Panc1 (cell line): ENCODE measurements around the gene HOXA9. TPM values are rescaled to one million over a fixed set of nuclear protein-coding genes. Genes with fewer than 3 reads are reported as not detected.

ENCODE experiments used
- ATAC-seq: fragments of 200-7000 bp; cut with Tn5 transposase; 2 replicates; pipeline ENCODE4 v1.9.1; 2020; ENCODE audit warnings: mild to moderate bottlenecking, moderate library complexity
- BruUV-seq: library from RNA; stranded (reverse); fragments of 400-500 nt; replicated peaks from 2 replicates; lab custom pipeline; 2021; lab: Mats Ljungman, UMichigan
- CTCF ChIA-PET: fragments of 300-600 bp; sonication (Branson Sonifier 250); formaldehyde crosslinking; loops from one replicate; lab custom pipeline; 2022; ENCODE audit warnings: antibody characterized with exemption; lab: Charles Lee
- POLR2A ChIA-PET: fragments of 300-600 bp; sonication (Branson Sonifier 250); formaldehyde crosslinking; loops from one replicate; lab custom pipeline; 2022; ENCODE audit warnings: antibody characterized with exemption; lab: Charles Lee
- DNase-seq: peaks from one replicate; pipeline ENCODE4 v3.0.0-alpha.2; 2010; ENCODE audit warnings: low read depth, low spot score
- H3K27ac ChIP-seq: 2 replicates; pipeline ENCODE4 v1.5.1; 2011; ENCODE audit warnings: mild to moderate bottlenecking, low read length, inconsistent platforms
- H3K27me3 ChIP-seq: fragments of 200-500 bp; sonication (Bioruptor generic); 2 replicates; pipeline ENCODE4 v1.6.0; 2014; ENCODE audit warnings: low read length, inconsistent platforms; ENCODE audit not compliant: control insufficient read depth, insufficient read depth
- H3K36me3 ChIP-seq: fragments of 200-500 bp; sonication (Bioruptor generic); 2 replicates; pipeline ENCODE4 v1.5.1; 2014; ENCODE audit warnings: inconsistent platforms, mild to moderate bottlenecking, low read length, moderate library complexity; ENCODE audit not compliant: control insufficient read depth, insufficient read depth
- H3K4me1 ChIP-seq: 2 replicates; pipeline ENCODE4 v1.5.1; 2011; ENCODE audit warnings: inconsistent platforms, mild to moderate bottlenecking, low read length, moderate library complexity; ENCODE audit not compliant: control insufficient read depth, insufficient read depth
- H3K4me3 ChIP-seq, 2 experiments: 2 replicates each; pipeline ENCODE4 v1.5.1; 2011 to 2012; ENCODE audit warnings: low read depth in 2 of 2, low read length in 2 of 2, mild to moderate bottlenecking in 2 of 2, inconsistent platforms in 1 of 2, moderate library complexity in 1 of 2
- H3K9me3 ChIP-seq: fragments of 200-500 bp; sonication (Bioruptor generic); 2 replicates; pipeline ENCODE4 v1.5.1; 2014; ENCODE audit warnings: low read depth, mild to moderate bottlenecking, inconsistent platforms, low read length, moderate library complexity; ENCODE audit not compliant: control insufficient read depth, insufficient read depth
- CTCF ChIP-seq: fragments of 450-650 bp; IDR thresholded peaks from 2 replicates; pipeline ENCODE4 v1.5.1; 2017; ENCODE audit warnings: mild to moderate bottlenecking
- POLR2AphosphoS5 ChIP-seq: IDR thresholded peaks from 2 replicates; pipeline ENCODE4 v1.6.1; 2012; ENCODE audit warnings: mild to moderate bottlenecking, low read depth, low read length, moderate library complexity
- SIN3A ChIP-seq: IDR thresholded peaks from 2 replicates; pipeline ENCODE4 v1.6.1; 2012; ENCODE audit warnings: low read depth, mild to moderate bottlenecking, low read length, moderate library complexity, borderline replicate concordance; ENCODE audit not compliant: insufficient read depth
- TCF7L2 ChIP-seq: IDR thresholded peaks from 2 replicates; pipeline ENCODE4 v1.6.1; 2011; ENCODE audit warnings: mild to moderate bottlenecking, low read depth, low read length, inconsistent platforms
- in situ Hi-C: cut with HindIII; loops from 2 replicates; pipeline ENCODE4 v1.10.0; 2016; ENCODE audit warnings: low sequenced_read_pairs, low pct_unique_long_range_greater_than_20kb
- intact Hi-C: fragments of 100-400 bp; cut with micrococcal nuclease; formaldehyde crosslinking; loops from one replicate; pipeline ENCODE4 v1.10.0; 2022; ENCODE audit not compliant: unreplicated experiment
- total RNA-seq: library from RNA; stranded (reverse); gene quantifications from one replicate; pipeline ENCODE4 v1.2.1, GENCODE V29; 2021; ENCODE audit not compliant: unreplicated experiment
- TF ChIP-seq, protein P1 (sequence below), 2 experiments: IDR thresholded peaks; 2 replicates each; pipeline ENCODE4 v1.6.1; 2011 to 2012; ENCODE audit warnings: low read depth in 2 of 2, control low read depth in 1 of 2, low read length in 1 of 2, mild to moderate bottlenecking in 1 of 2, moderate library complexity in 1 of 2; ENCODE audit not compliant: insufficient read depth in 1 of 2

The HOXA9 gene
- total RNA-seq, 1 experiment from 2014 or later = not detected

DNA sequence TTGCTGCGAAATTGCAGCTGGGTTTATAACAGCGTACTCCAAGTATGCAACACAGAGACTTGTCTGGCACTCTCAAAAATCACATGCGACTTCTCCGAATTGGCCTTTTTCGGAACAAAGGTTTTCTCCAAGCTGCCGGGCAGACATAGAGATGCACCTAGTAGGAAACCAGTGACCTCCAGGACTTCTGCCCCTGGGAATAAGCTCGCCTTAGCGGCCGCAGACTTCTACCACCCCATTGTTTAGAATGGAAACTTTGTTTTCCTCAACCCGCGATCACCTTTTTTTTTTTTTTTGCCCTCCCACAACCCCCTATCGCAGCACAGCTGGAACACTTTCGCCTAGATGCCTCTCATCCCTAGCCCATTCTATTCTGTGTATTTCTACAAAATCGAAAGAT is 13.7 kb upstream of the HOXA9 start:
- Histone ChIP-seq H3K9me3 (no peaks in the 10 kb centered on the region), H3K36me3 (no peaks in the 10 kb centered on the region), H3K4me3 (peak overlapping the region; percentile 32 to 52; a peak in 3 of 4 replicates), H3K27ac (no peak overlapping the region; the same call in 1 of the 2 replicates), H3K4me1 (peaks cover 15% of the 10 kb centered on the region; the same call in 1 of the 2 replicates), H3K27me3 (no peaks in the 10 kb centered on the region)
- ChIA-PET POLR2A (no interaction called here), CTCF (interaction anchor here (0.6 to 1.9 kb wide), 10 partner anchors 9 to 1301 kb away, joined by 3 to 10 read pairs (median 4); partner anchors contain the start of gene HOXA3)
- ATAC-seq = no peak
- BruUV-seq = no TSS peak
- TF ChIP-seq SIN3A = no peak
- no peak for TF ChIP-seq CTCF
- TF ChIP-seq, protein P1, sequence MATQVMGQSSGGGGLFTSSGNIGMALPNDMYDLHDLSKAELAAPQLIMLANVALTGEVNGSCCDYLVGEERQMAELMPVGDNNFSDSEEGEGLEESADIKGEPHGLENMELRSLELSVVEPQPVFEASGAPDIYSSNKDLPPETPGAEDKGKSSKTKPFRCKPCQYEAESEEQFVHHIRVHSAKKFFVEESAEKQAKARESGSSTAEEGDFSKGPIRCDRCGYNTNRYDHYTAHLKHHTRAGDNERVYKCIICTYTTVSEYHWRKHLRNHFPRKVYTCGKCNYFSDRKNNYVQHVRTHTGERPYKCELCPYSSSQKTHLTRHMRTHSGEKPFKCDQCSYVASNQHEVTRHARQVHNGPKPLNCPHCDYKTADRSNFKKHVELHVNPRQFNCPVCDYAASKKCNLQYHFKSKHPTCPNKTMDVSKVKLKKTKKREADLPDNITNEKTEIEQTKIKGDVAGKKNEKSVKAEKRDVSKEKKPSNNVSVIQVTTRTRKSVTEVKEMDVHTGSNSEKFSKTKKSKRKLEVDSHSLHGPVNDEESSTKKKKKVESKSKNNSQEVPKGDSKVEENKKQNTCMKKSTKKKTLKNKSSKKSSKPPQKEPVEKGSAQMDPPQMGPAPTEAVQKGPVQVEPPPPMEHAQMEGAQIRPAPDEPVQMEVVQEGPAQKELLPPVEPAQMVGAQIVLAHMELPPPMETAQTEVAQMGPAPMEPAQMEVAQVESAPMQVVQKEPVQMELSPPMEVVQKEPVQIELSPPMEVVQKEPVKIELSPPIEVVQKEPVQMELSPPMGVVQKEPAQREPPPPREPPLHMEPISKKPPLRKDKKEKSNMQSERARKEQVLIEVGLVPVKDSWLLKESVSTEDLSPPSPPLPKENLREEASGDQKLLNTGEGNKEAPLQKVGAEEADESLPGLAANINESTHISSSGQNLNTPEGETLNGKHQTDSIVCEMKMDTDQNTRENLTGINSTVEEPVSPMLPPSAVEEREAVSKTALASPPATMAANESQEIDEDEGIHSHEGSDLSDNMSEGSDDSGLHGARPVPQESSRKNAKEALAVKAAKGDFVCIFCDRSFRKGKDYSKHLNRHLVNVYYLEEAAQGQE (IDR thresholded peaks at IDR 0.05; ENCODE audit: insufficient read depth in 1 of 2, low read depth in 2 of 2, low read length in 1 of 2) = no peak
- no peak for TF ChIP-seq TCF7L2
- TF ChIP-seq POLR2AphosphoS5 = no peak
- in situ Hi-C loops = no loop called here
- intact Hi-C loops = no loop called here
- no peak for DNase-seq

DNA sequence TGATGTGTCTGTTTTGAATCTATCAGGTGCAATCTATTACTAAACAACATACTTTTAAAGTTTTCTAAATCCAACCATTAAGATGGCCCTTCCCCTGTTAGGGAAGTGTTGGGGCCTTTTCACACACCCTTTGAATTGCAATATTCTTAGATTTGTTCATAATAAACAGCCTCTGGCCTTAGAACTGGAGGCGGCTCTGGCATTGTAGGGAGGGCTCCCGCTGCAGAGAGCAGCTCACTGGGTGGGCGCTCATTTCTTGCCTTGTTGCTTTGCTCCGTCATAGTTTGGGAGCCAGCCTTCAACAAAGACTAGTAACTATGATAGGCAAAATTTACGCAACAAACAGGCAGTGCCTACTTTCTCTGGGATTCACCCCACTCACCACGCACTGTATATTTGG is 13.0 kb upstream of the HOXA9 start:
- Histone ChIP-seq H3K36me3 (no peaks in the 10 kb centered on the region), H3K4me1 (peaks cover 12% of the 10 kb centered on the region; the same call in 1 of the 2 replicates), H3K4me3 (no peak overlapping the region), H3K9me3 (no peaks in the 10 kb centered on the region), H3K27ac (no peak overlapping the region), H3K27me3 (no peaks in the 10 kb centered on the region)
- DNase-seq = no peak
- TF ChIP-seq, protein P1 (IDR thresholded peaks at IDR 0.05; ENCODE audit: insufficient read depth in 1 of 2, low read depth in 2 of 2, low read length in 1 of 2) = no peak
- TF ChIP-seq SIN3A (no peak), TCF7L2 (no peak), CTCF (no peak), POLR2AphosphoS5 (no peak)
- in situ Hi-C loops = no loop called here
- CTCF ChIA-PET = interaction anchor here (0.6 to 1.9 kb wide), 5 partner anchors 17 to 153 kb away, joined by 3 to 10 read pairs (median 6); partner anchors contain the start of gene HOXA3
- intact Hi-C loops = no loop called here
- POLR2A ChIA-PET = interaction anchor here (0.7 kb wide), 1 partner anchor 751 kb away, joined by 3 read pairs; no protein-coding TSS in a partner anchor
- ATAC-seq = no peak
- BruUV-seq = no TSS peak
